Right ventricle myocardium inferior (tissue), 1 donor: ENCODE results near the gene TBCA. TPM values are rescaled to one million over a fixed set of nuclear protein-coding genes. Genes with fewer than 3 reads are reported as not detected.
A peak's percentile ranks its signal among the peaks of the same experiment; 100 is the strongest.
"Not testable (repeated sequence)": the region's sequence is repeated elsewhere in the genome, so short reads cannot be mapped to it uniquely, and the experiment has no call there.

ENCODE experiments used
- ATAC-seq: fragments of 200-7000 bp; cut with Tn5 transposase; one replicate; pipeline ENCODE4 v1.9.1; 2020; ENCODE audit warnings: mild to moderate bottlenecking, moderate library complexity
- DNase-seq: peaks from one replicate; pipeline ENCODE4 v3.0.0; 2021; ENCODE audit errors: missing footprints
- intact Hi-C: fragments of 100-400 bp; cut with DNase I; formaldehyde crosslinking; loops from one replicate; pipeline ENCODE4 v1.11.0; 2022
- total RNA-seq: library from RNA; stranded (reverse); fragmentation: NEBNext Ultra II Directional; extraction: Animal tissue kit (Norgen Biotek cat#: 25700); gene quantifications from one replicate; pipeline ENCODE4 v1.2.1, GENCODE V29; 2021
- donor health status: DM: no; HTN: yes; CAD: no; lungs with severe emphysema.

Gene TBCA
- total RNA-seq, 1 donor from 2014 or later = 122 TPM

- no peak for ATAC-seq
- intact Hi-C loops = loop anchor here (5.0 to 10.0 kb wide), 2 partner anchors 76 to 132 kb away; no protein-coding TSS in a partner anchor
- no peak for DNase-seq
These were observed 541 bp upstream of the TBCA start for GRCh38 chr5:77776554-77777206.

- ATAC-seq = no peak
These were observed 954 bp downstream of the TBCA start for GRCh38 chr5:77774981-77775789.

GRCh38 chr5:77773734-77774280 is 2.3 kb downstream of the TBCA start:
- intact Hi-C loops = loop anchor here (10.0 kb wide), 1 partner anchor 129 kb away; no protein-coding TSS in a partner anchor
- DNase-seq = no peak
- no peak for ATAC-seq

More at GRCh38 chr5:77774981-77775789, 954 bp downstream of the TBCA start:
- intact Hi-C loops = loop anchor here (5.0 to 10.0 kb wide), 2 partner anchors 77 to 130 kb away; no protein-coding TSS in a partner anchor
- no peak for DNase-seq

GRCh38 chr5:77772729-77773128 is 3.4 kb downstream of the TBCA start:
- no peak for DNase-seq
- no peak for ATAC-seq
- intact Hi-C loops = loop anchor here (10.0 kb wide), 1 partner anchor 128 kb away; no protein-coding TSS in a partner anchor

GRCh38 chr5:77771452-77771851 is 4.7 kb downstream of the TBCA start:
- ATAC-seq = no peak
- intact Hi-C loops = loop anchor here (10.0 kb wide), 1 partner anchor 127 kb away; no protein-coding TSS in a partner anchor
- no peak for DNase-seq

- intact Hi-C loops = loop anchor here (10.0 kb wide), 1 partner anchor 126 kb away; no protein-coding TSS in a partner anchor
- ATAC-seq (no peak), DNase-seq (no peak)
These were observed 5.7 kb downstream of the TBCA start for GRCh38 chr5:77770293-77771005.

GRCh38 chr5:77768978-77769377 is 7.2 kb downstream of the TBCA start:
- intact Hi-C loops = no loop called here
- DNase-seq (no peak), ATAC-seq (no peak)

GRCh38 chr5:77767301-77767700 is 8.8 kb downstream of the TBCA start:
- no peak for DNase-seq
- intact Hi-C loops = no loop called here
- ATAC-seq = no peak

- ATAC-seq (no peak), DNase-seq (no peak)
- intact Hi-C loops = no loop called here
These were observed 14.5 kb downstream of the TBCA start for GRCh38 chr5:77761606-77762005.

- intact Hi-C loops = no loop called here
- ATAC-seq (peak; percentile 20), DNase-seq (no peak)
These were observed 17.8 kb downstream of the TBCA start for GRCh38 chr5:77758141-77758938.

GRCh38 chr5:77751328-77752023 is 24.7 kb downstream of the TBCA start:
- ATAC-seq (no peak), DNase-seq (no peak)
- intact Hi-C loops = no loop called here

- ATAC-seq, DNase-seq, intact Hi-C loops: not testable (repeated sequence)
These were observed 25.2 kb downstream of the TBCA start for GRCh38 chr5:77750928-77751327.

GRCh38 chr5:77748160-77748559 is 28.0 kb downstream of the TBCA start:
- intact Hi-C loops = no loop called here
- DNase-seq (no peak), ATAC-seq (no peak)

- ATAC-seq = no peak
- intact Hi-C loops = no loop called here
- no peak for DNase-seq
These were observed 32.0 kb downstream of the TBCA start for GRCh38 chr5:77744116-77744515.

- DNase-seq (no peak), ATAC-seq (no peak)
- intact Hi-C loops = no loop called here
These were observed 33.0 kb downstream of the TBCA start for GRCh38 chr5:77743181-77743580.

GRCh38 chr5:77741608-77742007 is 34.5 kb downstream of the TBCA start:
- no peak for DNase-seq
- ATAC-seq = no peak
- intact Hi-C loops = no loop called here

- DNase-seq (no peak), ATAC-seq (no peak)
- intact Hi-C loops = no loop called here
These were observed 41.3 kb downstream of the TBCA start for GRCh38 chr5:77734885-77735284.

GRCh38 chr5:77733130-77733529 is 43.0 kb downstream of the TBCA start:
- ATAC-seq (no peak), DNase-seq (no peak)
- intact Hi-C loops = no loop called here
